Measurements from ENCODE around the gene KCNH4.
"Not testable (repeated sequence)": the region's sequence is repeated elsewhere in the genome, so short reads cannot be mapped to it uniquely, and the experiment has no call there.

The KCNH4 gene

DNA sequence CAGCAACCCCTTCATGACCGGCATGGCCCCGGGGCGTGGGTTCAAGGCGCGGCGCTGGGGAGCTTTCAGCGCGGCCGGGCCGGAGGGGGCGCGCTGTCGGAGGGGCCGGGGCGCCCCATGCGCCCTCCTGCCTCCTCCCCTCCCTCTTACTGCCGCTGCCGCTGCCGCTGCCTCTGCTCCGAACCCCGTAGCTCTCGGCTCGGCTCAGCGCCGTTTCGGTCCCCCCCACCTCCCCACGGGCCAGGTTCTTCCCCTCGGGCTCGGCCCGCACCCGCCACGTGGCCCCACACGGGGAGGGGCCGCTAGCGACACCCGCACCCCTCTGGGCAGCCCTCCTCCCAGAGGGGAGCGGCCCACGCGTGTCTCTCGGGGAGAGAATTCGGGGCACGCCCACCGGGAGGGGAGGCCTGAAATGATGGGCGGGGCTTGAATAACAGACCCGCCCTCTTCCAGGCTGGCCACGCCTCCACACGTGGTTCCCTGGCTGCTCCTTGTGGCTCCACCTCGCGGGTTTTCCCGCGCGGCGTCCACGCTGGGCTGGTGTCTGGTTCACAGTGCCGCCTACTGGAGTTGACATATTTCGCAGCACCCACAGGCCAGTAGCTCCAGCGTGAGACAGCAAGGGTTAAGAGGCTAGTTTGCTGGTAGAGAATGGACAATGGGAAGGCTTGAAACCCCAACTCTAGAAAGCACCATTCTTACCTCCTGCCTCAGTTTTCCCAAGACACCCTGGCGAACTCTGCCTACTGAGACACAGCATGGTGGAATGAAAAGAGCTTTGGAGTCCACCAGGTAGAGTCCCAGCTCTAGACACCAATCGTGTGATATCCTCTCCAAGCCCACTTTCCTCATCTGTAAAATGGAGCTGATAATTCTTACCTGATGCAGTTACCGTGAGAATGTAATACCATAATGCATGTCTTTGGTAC is at the start of gene KCNH4:
TSS of gene KCNH4 (minus strand) at position 221 of the 929 bp plus-strand sequence. CDS start at position 24, 197 bp downstream.
- DNase-seq, result peak; percentile 90

DNA sequence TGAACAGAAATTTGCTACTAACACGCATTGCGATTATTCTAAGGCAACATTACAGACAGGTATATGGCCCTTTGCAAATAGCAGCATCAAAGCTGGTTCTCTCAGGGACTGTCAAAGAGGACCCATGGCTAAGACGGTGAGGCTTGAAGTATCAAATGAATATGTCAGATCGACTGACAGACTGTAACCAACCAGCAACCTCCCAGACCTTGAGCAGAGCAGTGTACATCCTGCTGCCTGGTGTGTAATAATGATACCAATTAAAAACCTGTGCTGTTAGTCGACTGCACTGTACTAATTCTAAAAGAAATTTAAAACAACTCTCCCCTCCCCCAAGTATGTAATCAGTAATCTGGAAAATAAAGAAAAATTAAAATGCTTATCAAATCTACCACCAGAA is 49.3 kb upstream of the KCNH4 start:
- no peak for DNase-seq

DNA sequence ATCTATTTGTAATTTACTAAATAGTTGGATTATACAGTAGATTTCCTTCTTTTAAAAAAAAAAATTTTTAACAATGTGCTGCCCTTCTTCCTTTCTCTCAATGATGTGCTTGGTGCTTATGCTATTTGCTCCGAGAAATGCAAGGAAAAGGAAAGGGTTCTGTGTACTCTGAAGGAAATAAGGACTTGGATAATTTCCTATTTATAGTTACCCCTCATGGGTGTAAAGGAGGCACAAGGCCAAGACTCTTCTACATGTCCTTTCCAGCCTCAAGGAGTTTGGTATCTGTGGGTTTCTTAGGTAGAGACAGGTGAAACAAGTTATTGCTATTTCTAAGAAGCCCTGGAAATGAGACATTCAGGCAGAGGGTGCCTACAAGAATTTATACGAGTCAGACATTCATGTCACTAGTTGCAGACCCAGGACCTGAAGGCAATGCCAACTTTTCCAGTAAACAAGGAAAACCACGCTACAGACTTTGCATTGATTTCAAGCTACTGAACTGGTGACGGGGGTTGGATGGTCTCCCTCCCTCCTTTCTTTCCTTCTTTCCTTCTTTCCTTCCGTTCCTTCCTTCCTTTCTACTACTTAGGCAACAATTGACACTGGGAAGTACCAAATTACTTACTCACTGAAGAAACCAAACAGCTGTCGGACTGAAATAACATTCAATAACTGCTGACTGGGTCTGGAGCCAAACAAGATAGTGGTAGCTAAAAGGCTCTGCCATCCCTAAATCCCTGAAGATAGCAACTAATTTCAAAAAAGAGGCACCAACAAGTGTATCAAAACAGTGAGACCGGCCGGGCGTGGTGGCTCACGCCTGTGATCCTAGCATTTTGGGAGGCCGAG is 47.1 kb upstream of the KCNH4 start:
- no peak for DNase-seq

DNA sequence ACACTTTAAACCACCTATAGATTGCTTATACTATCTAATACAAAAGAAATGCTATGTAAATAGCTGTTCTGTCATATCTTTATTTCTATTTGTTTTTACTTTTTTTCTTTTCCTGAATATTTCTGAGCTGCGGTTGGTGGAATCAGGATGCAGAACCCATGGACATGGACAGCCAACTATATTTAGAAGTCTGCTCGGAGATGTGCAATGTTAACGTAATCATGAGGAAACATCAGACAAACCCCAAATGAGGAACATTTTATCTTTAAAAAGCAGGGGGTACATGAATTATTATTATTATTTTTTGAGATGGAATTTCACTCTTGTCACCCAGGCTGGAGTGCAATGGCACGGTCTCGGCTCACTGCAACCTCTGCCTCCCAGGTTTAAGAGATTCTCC is 44.7 kb upstream of the KCNH4 start:
- DNase-seq, result no peak

DNA sequence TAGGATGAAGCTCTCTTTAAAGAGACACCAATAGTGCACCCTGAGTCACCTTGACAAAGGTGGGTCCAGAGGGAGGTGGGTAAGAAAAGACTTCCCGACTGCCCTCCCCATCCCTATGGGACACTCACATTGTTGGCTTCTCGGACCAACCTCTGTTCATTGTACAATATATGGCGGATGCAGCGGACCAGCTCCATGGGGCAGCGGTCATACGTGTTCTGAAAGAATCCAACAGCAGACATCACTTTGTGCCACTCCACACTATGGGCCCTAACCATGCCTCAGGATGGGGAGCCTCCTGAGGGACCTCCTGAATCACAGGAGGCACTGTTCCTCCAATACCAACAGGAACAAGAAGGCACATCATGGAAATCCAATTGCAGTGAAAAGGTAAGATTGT is 43.7 kb upstream of the KCNH4 start:
- no peak for DNase-seq

DNA sequence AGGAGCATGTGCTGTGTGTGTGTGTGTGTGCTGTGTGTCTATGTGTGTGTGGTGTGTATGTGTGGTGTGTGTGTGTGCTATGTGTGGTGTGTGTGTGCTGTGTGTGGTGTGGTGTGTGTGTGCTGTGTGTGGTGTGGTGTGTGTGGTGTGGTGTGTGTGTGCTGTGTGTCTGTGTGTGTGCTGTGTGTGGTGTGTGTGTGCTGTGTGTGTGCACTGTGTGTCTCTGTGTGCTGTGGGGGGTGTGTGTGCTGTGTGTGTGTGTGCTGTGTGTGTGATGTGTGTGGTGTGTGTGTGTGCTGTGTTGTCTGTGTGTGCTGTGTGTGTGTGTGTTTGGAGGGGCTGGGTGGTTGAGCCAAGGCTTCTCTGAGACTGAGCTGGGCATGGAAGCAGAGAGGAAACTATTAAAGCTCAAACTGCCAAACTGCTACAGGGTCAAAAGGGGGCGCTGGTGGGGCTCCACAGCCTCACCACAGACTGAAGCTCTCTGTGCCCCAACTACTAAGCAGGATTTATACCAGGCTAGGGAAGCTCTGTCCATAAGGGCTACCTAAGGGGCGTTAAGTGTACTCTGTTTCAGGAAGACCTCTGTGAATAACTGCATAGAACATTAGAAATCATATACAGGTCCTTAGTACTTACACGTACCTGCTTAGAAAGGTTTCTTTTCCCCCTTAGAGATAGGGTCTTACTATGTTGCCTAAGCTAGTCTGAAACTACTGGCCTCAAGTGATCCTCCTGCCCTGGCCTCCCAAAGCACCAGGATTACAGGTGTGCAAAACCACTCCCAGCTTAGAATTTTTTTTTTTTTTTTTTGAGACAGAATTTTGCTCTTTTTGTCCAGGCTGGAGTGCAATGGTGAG is 41.2 kb upstream of the KCNH4 start:
- peak; percentile 55 for DNase-seq

DNA sequence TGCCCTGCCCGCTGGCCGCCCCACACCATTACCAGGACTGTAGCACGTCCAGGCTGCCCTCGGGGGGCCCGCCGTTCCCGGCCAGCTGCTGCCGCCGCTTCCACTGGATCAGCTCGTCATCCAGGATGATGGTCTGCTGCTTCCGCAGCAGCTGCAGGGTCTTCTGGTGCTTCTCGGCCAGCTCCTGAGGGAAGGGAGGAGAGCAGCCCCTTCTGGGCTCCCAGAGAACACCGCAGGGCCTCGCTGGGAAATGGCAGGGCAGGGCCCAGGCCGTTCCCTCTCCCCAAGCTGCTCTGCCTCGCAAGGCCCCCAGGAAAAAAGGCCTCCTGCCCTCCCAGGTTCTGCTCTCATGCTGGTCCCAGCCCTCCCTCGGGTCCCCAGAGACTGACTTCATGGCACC is 38.3 kb upstream of the KCNH4 start:
- not testable (repeated sequence) for DNase-seq

DNA sequence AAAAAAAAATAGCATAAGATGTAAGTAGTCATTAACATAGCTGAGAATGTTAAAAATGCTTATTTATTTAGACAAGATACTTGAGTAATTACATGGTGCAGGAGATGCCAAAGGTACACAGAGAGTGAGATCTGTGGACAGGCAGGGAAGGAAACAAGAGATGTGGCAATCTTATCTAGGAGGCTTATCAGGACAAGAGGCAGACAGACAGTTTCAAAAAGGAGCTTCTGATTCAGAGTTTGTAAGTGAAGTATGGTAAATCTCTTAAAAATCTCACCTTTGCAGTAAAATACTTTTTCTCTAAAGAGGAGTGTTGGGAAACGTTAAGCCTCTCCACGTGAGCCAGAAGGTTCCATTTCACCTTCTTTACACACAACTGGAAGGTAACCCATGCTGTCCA is 33.2 kb upstream of the KCNH4 start:
- DNase-seq, result no peak

DNA sequence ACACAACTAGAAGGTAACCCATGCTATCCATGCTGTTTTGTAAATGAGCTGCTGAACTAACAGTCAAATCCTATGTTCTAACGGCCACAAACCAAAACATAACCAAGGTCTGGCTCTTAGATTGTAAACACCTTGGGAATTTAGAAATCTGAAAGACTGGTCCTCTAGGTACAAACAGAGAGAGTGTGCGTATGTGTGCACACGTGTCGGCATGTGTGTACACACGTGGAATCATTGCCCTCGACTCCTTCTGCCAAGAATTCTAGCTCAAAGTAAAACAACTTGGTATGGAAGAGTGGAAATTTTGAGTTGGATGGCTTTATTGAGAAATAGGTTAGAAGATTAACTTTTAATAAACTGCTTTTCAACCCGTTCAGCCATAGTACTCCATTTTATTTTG is 31.4 kb upstream of the KCNH4 start:
- DNase-seq, result no peak

DNA sequence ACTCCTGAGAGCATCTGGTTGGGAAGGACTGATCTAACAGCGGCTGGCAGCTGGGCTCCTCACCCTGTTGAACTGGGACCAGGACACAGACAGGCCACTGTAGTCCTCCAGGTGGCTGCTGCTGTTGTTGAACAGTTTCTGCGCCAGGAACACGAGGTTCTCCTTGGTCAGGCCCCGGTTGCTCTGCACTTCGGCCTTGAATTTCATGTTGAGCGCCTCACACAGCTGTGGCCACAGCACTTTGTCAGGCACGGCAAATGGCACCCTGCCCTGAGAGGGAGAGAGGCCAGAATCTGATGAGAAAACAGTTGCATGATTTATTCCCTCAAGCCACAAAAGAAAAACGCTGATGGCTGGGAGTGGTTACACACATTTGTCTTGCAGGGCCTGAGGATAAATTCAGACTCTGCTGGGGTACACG is 31.0 kb upstream of the KCNH4 start:
- DNase-seq, result not testable (repeated sequence)

DNA sequence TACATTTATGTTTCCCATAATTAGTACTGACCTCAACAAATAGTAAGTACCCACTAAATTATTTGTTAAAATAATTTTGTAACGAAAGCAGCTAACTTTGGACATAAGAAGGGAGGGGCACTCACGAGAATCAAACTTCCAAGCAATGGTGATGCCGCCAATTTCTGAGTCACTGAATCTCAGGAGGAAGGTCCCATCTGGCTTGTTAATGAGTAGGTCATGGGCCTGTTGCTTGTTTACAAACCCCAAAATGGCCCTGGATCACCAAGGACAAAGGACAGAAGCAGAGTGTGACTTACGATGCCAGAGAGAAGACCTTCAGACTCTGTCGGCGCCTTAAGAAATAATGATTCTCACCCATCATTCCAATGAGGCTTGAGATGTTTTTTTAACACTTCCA is 29.1 kb upstream of the KCNH4 start:
- no peak for DNase-seq

DNA sequence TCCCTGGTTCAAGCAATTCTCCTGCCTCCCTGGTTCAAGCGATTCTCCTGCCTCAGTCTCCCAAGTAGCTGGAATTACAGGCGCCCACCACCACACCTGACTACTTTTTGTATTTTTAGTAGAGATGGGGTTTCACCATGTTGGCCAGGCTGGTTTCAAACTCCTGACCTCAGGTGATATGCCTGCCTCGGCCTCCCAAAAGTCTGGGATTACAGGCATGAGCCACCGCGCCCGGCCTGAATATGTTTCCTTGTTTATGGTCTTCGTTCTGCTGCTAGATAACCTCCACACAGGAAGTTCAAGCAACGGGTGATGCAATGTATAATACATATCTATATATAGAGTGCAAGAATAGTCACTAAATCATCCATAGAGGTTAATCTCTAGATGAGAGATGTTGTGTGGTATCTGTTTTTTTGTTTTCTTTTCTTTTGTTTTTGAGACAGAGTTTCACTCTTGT is 25.2 kb upstream of the KCNH4 start:
- DNase-seq, result not testable (repeated sequence)

DNA sequence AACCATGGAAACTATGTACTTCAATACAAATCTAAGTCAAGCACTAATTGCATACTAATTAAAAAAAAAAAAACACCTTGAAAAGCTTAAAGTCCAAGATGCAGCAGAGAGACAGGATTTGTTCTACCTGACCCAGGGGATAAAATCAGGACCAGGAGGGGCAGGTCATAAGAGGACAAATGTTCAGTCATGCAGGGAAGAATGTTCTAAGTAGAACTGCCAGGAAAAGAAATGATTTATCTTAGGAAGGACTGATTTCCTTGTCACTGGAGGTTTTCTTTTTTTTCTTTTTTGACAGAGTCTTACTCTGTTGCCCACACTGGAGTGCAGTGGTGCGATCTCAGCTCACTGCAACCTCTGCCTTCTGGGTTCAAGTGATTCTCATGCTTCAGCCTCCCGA is 22.4 kb upstream of the KCNH4 start:
- DNase-seq, result no peak

DNA sequence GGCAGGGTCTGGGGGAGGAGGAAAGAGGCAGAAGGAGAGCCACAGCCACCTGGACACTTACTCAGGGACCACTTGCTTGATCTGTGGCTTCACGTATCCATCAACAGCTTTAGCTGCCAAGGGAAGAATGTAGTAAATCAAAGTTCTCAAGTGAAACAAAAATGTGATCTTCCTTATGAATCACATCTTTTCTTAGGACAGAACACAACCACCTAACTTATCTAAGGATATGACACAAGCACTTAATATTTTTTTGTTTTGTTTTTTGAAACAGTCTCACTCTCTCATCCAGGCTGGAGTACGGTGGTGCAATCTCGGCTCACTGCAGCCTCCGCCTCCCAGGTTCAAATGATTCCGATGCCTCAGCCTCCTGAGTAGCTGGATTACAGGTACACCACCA is 21.8 kb upstream of the KCNH4 start:
- DNase-seq, result no peak

DNA sequence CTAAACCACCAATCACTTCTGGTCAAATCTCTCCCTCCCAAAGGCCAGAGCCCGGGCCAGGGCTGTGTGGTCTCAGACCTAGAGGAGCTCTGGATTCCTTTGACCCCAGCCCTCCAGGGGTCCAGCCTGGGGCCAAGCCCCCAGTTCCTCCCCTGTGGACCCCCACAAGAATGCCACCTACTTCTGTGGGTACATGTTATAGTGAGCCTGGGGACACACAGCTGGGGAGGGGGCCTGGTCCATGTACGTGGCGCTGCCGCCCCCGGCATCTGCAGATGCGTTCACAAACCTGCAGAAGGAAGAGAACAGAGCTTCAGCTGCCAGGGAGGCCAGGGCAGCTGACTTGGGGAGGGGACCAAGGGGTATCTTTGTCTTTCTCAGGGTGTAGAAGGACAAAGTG is 21.2 kb upstream of the KCNH4 start:
- DNase-seq, result no peak

DNA sequence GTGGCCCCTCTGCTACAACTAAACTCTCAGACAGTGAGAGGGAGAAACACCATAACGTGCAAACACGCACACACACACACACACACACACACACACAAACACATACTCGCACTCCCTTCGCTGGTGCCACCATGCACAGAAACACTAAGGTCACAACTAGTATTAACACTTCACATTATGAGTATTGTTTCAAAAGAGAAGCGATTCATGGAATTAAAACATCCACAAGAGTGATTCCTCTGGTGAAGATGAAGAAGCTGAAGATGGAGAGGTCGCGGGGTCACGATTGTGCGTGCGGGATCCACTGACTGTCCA is 20.5 kb upstream of the KCNH4 start:
- DNase-seq, result no peak

DNA sequence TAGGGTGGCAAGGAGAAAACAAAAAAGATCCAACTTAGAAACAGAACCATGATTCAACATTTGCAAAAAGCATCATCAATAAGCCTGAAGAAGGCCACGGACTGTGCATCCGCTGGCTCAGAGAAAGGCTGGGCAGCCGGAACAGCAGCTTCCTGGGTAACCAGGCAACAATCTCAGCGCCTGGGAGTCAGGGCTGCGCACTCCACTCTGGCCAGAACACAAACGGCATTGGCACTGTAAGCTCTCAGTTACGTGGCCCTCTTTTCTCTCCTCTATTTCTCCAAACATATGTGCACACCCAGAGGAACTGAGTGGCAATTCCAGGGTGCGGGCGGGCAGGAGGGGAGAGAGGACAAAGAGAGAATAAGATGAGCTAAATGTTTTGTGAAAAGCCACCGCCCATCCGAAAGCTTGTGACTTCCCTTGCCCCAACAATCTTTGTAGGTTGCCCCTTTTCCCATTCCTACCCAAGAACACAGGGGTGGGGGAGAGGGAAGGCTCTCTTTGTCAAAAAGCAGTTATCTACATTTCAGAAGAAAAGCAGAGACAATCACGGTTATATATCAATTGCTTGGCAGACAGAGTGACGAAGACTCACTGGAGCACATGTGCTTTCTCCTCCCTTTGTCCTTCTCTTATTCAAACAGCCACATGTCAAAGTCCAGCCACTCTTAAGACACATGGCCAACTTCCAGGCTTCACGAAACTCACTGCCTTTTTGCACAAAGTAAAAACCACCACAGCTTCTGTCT is 19.9 kb upstream of the KCNH4 start:
- no peak for DNase-seq

DNA sequence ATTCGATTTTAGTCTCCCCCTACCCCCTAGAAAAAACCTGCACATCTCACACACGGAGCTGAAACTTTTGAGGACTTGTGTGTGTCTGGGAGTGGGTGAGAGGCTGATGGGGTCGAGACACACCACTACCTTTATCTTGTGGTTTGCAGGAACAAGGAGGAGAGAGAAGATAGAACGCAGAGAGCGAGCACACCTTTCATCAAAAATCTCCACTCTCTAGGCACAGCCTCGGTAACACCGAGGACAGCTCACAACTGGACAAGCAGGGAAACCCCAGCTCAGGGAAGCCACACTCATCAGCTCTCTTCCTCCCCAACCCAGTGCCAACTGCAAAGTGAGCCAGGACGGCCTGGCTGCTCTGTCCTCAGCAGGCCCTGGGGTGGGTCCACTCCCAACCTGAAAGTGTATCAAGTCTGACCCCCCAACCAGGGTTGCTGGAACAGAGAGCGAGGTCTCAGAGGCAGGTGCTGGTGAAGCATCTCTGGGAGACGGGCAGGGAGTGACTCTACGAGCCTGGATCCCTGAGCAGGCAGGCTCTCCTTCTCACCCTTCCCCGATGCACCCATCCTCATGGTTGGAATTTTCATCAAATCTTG is 18.6 kb upstream of the KCNH4 start:
- DNase-seq, result no peak

DNA sequence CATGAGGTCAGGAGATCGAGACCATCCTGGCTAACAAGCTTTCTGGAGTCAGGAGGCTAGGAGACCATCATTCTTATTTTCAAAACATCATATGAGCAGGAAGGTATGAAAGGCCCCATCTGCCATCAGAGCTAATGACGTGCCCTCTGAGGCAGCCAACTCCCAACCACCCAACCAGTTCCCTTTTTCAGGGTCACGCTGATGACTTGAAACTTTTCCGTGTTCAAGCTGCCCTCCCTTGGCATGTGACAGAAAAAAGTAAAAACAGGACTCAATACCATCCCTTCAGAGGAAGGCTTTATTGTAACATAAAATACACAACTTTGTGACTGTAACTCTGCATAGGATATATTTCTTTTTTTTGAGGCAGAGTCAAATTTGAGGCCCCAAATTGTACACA is 18.0 kb upstream of the KCNH4 start:
- peak; percentile 58 for DNase-seq

DNA sequence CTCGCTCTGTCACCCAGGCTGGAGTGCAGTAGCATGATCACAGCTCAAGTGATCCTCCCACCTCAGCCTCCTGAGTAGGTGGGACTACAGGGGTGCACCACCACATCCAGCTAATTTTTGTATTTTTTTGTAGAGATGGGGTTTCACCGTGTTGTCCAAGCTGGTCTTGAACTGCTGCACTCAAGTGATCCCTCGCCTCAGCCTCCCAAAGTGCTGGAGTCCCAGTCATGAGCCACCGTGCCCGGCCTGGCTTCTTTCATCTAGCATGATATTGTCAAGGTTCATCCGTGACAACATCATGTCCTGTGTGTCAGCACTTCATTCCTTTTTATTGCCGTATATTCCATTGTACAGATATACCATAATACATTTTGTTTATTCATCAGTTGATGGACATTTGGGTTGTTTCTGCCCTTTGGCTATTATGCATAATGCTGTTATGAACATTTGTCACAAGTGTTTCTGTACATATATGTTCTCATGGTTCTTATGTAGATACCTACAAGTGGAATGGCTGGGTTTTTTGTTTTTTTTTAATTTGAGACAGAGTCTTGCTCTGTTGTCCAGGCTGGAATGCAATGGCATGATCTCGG is 16.7 kb upstream of the KCNH4 start:
- no peak for DNase-seq

Measured in CD4-positive, alpha-beta T cell treated with Interferon gamma for 1 hour (primary cell).